ENCODE measurements around the gene GLB1L2. TPM values are rescaled to one million over a fixed set of nuclear protein-coding genes. Genes with fewer than 3 reads are reported as not detected.

Gene GLB1L2
- total RNA-seq, 2 experiments from 2014 or later: 1.6 to 1.7 TPM

- H3K27me3 Mint-ChIP-seq: no peaks in the 10 kb centered on the region
- no peaks in the 10 kb centered on the region for H3K9me3 Mint-ChIP-seq
- ATAC-seq (ENCODE audit: low read depth): no peak
- POLR2A ChIA-PET: no interaction called here
- DNase-seq: no peak
- peaks cover 5% of the 10 kb centered on the region for H3K4me1 Mint-ChIP-seq
- no peak overlapping the region for H3K27ac Mint-ChIP-seq
- no peaks in the 10 kb centered on the region for H3K36me3 Mint-ChIP-seq
- no peak overlapping the region for H3K4me3 Mint-ChIP-seq
Measured at GRCh38 chr11:134346101-134346975, 14.6 kb downstream of the GLB1L2 start.

- H3K36me3 Mint-ChIP-seq: no peaks in the 10 kb centered on the region
- POLR2A ChIA-PET: no interaction called here
- no peak for ATAC-seq (ENCODE audit: low read depth)
- peaks cover 5% of the 10 kb centered on the region for H3K4me1 Mint-ChIP-seq
- peak overlapping the region; percentile 34 for H3K27ac Mint-ChIP-seq
- DNase-seq: no peak
- H3K9me3 Mint-ChIP-seq: no peaks in the 10 kb centered on the region
- H3K27me3 Mint-ChIP-seq: no peaks in the 10 kb centered on the region
- no peak overlapping the region for H3K4me3 Mint-ChIP-seq
Measured at GRCh38 chr11:134346976-134347350, 15.2 kb downstream of the GLB1L2 start.

GRCh38 chr11:134347441-134347840 is 15.7 kb downstream of the GLB1L2 start:
- DNase-seq (no peak), ATAC-seq (ENCODE audit: low read depth) (no peak)
- Mint-ChIP-seq H3K9me3 (no peaks in the 10 kb centered on the region), H3K36me3 (no peaks in the 10 kb centered on the region), H3K27me3 (no peaks in the 10 kb centered on the region), H3K4me1 (peaks cover 5% of the 10 kb centered on the region), H3K27ac (peak overlapping the region; percentile 34), H3K4me3 (no peak overlapping the region)
- POLR2A ChIA-PET: no interaction called here

GRCh38 chr11:134349109-134349801 is 17.5 kb downstream of the GLB1L2 start:
- no peak overlapping the region for H3K4me3 Mint-ChIP-seq
- H3K27ac Mint-ChIP-seq: peak overlapping the region; percentile 34
- DNase-seq (no peak), ATAC-seq (ENCODE audit: low read depth) (no peak)
- POLR2A ChIA-PET: no interaction called here
- peaks cover 5% of the 10 kb centered on the region for H3K4me1 Mint-ChIP-seq
- H3K36me3 Mint-ChIP-seq: no peaks in the 10 kb centered on the region
- H3K9me3 Mint-ChIP-seq: no peaks in the 10 kb centered on the region
- H3K27me3 Mint-ChIP-seq: no peaks in the 10 kb centered on the region

GRCh38 chr11:134349802-134350355 is 18.1 kb downstream of the GLB1L2 start:
- ATAC-seq (ENCODE audit: low read depth) (no peak), DNase-seq (no peak)
- H3K4me3 Mint-ChIP-seq: no peak overlapping the region
- H3K9me3 Mint-ChIP-seq: no peaks in the 10 kb centered on the region
- POLR2A ChIA-PET: no interaction called here
- no peaks in the 10 kb centered on the region for H3K36me3 Mint-ChIP-seq
- peaks cover 5% of the 10 kb centered on the region for H3K4me1 Mint-ChIP-seq
- H3K27me3 Mint-ChIP-seq: no peaks in the 10 kb centered on the region
- peak overlapping the region; percentile 34 for H3K27ac Mint-ChIP-seq

DNA sequence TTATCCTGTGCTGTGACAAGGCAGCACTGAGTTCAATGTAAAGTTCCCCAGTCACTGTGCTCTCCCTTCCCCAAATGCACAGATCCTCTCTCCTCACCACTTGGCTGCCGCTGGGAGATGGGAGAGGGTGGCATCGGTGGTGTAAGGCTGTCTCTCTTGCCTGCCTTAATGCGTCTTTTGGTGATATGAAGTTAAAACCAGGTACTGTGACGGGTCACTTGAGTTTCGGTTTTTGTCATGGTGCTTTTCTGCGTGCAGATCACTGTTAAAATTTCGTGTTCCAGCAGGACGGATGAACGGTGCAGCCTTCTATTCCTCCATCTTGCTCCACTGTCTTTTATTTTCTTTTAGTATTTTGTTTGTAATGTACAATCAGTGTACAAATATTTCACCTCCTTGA is 18.6 kb downstream of the GLB1L2 start:
- Mint-ChIP-seq H3K4me3 (no peak overlapping the region), H3K27me3 (no peaks in the 10 kb centered on the region), H3K27ac (no peak overlapping the region), H3K9me3 (no peaks in the 10 kb centered on the region), H3K4me1 (peaks cover 5% of the 10 kb centered on the region), H3K36me3 (no peaks in the 10 kb centered on the region)
- POLR2A ChIA-PET: no interaction called here
- DNase-seq: no peak
- ATAC-seq (ENCODE audit: low read depth): no peak

DNA sequence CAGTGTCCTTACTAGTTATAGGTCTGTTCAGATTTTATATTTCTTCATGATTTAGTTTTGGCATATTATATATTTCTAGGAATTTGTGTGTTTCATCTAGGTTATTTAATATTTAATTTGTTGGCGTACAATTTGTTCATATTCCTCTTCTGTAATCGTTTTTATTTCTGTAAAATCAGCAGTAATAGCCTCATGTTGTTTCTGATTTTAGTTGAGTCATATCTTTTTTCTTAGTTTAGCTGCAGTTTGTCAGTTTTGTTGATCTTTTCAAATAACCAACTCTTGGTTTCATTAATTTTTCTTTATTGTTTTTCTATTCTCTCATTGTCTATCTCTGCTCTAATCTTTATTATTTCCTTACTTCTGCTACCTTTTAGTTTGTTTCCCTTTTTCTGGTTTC is 20.3 kb downstream of the GLB1L2 start:
- Mint-ChIP-seq H3K27me3 (no peaks in the 10 kb centered on the region), H3K4me1 (peaks cover 5% of the 10 kb centered on the region), H3K9me3 (no peaks in the 10 kb centered on the region), H3K4me3 (no peak overlapping the region), H3K36me3 (no peaks in the 10 kb centered on the region), H3K27ac (no peak overlapping the region)
- POLR2A ChIA-PET: no interaction called here
- ATAC-seq (ENCODE audit: low read depth): no peak
- DNase-seq: no peak

DNA sequence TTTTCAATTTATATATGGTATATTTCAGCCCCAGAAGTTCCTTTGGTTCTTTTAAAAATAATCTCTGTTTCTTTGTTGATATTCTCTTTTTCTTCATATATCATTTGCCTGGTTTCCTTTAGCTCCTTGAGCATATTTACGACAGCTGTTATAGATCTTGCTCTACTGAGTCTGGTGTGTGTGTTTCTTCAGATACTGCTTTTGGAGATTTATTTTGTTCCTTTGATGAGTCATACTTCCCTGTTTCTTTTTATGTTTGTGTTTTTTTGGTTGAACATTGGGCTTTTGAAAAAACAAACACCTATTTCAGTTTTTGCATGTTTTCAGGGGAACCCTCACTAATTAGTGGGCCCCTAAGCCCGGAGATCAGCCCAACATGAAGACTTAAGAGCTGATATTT is 23.3 kb downstream of the GLB1L2 start:
- no peak overlapping the region for H3K4me3 Mint-ChIP-seq
- DNase-seq: no peak
- no peaks in the 10 kb centered on the region for H3K9me3 Mint-ChIP-seq
- H3K36me3 Mint-ChIP-seq: no peaks in the 10 kb centered on the region
- no peak for ATAC-seq (ENCODE audit: low read depth)
- H3K27ac Mint-ChIP-seq: no peak overlapping the region
- no peaks in the 10 kb centered on the region for H3K27me3 Mint-ChIP-seq
- POLR2A ChIA-PET: no interaction called here
- H3K4me1 Mint-ChIP-seq: peaks cover 3% of the 10 kb centered on the region

- Mint-ChIP-seq H3K4me3 (no peak overlapping the region), H3K9me3 (no peaks in the 10 kb centered on the region), H3K27me3 (no peaks in the 10 kb centered on the region), H3K27ac (no peak overlapping the region), H3K4me1 (peaks cover 6% of the 10 kb centered on the region), H3K36me3 (no peaks in the 10 kb centered on the region)
- POLR2A ChIA-PET: no interaction called here
- DNase-seq: no peak
- no peak for ATAC-seq (ENCODE audit: low read depth)
Measured at GRCh38 chr11:134355656-134356055, 23.9 kb downstream of the GLB1L2 start.

DNA sequence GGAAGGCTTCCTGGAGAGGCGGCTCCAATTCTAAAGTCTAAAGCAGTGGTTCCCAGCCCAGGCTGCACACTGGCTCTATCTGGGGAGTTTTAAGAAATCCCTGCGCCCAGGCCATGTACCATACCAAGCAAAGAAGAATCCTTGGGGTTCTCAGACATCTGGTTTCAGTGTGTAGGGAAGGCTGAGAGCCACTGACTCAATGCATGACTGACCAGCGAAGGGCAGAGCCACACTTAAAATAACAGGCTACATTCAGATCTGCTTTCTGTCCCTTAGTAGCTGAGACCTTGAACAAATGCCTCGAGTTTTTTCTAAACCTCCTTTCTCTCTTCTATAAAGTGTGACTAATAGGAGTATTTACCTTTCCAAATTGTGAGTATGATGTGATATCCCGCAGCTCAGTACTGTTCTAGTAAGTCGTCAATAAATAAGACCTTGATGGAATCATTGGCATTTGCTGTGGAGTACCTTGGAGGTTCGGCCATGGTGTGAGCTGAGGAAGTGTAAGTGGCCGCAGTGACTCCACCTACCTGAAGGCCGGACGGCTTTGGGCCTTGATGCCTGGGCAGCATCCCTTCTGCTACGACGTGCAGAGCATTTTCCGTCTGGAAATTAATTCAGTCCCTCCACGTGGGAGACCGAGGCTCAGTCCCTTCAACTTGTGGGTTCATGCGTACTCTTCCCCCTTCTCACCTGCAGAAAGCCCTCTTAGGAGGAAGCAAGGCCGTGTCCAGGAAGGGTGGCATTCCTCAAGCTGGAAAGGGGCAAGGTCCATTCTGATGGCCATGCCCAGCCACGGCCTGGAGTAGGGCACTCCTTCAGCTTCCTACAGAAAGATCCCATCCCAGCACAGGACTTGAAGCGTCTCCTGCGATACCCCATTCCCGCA is 25.1 kb downstream of the GLB1L2 start:
- peaks cover 8% of the 10 kb centered on the region for H3K4me1 Mint-ChIP-seq
- DNase-seq: no peak

GRCh38 chr11:134357545-134357839 is 25.7 kb downstream of the GLB1L2 start:
- no peaks in the 10 kb centered on the region for H3K27me3 Mint-ChIP-seq
- H3K4me3 Mint-ChIP-seq: no peak overlapping the region
- DNase-seq (no peak), ATAC-seq (ENCODE audit: low read depth) (no peak)
- H3K4me1 Mint-ChIP-seq: peaks cover 9% of the 10 kb centered on the region
- H3K36me3 Mint-ChIP-seq: no peaks in the 10 kb centered on the region
- no peak overlapping the region for H3K27ac Mint-ChIP-seq
- POLR2A ChIA-PET: no interaction called here
- no peaks in the 10 kb centered on the region for H3K9me3 Mint-ChIP-seq

More for the DNA sequence above, 25.1 kb downstream of the GLB1L2 start:
- Mint-ChIP-seq H3K4me3 (no peak overlapping the region), H3K27ac (no peak overlapping the region), H3K9me3 (no peaks in the 10 kb centered on the region), H3K27me3 (no peaks in the 10 kb centered on the region), H3K36me3 (no peaks in the 10 kb centered on the region)
- POLR2A ChIA-PET: no interaction called here
- no peak for ATAC-seq (ENCODE audit: low read depth)

- DNase-seq: no peak
- Mint-ChIP-seq H3K9me3 (no peaks in the 10 kb centered on the region), H3K4me1 (peaks cover 9% of the 10 kb centered on the region), H3K27ac (no peak overlapping the region), H3K36me3 (no peaks in the 10 kb centered on the region), H3K27me3 (no peaks in the 10 kb centered on the region), H3K4me3 (no peak overlapping the region)
- no peak for ATAC-seq (ENCODE audit: low read depth)
- POLR2A ChIA-PET: no interaction called here
Measured at GRCh38 chr11:134358165-134358855, 26.5 kb downstream of the GLB1L2 start.

DNA sequence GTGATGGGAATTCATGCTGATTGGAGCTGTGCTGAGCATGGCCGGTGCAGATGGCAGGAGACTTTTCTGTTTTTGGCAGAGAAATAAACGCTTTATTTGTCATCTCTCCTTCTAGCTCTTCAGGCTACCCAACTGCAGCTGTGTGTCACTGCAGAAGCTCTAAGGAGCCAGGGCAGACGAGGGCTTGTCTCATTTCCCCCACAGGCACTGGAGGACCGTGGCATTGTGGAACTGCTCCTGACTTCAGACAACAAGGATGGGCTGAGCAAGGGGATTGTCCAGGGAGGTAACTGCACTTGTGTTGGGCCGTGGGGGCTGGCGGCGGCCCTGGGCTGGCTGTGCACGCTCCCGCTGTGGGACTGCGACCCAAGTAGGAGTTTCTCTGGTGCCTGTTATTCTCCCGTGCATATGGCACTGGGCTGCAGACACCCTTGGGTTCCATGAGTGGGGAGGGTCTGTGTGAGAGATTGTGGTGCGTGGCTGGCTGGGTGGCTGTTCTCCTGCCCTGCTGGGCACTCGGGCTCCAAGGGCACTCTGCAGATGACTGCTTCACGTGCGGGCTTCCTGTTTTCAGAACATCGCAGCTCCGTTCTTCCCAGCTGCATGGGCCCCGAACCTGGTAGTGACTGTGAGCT is 27.2 kb downstream of the GLB1L2 start:
- POLR2A ChIA-PET: no interaction called here
- no peak for ATAC-seq (ENCODE audit: low read depth)
- Mint-ChIP-seq H3K36me3 (no peaks in the 10 kb centered on the region), H3K27ac (no peak overlapping the region), H3K4me3 (no peak overlapping the region), H3K4me1 (peaks cover 9% of the 10 kb centered on the region), H3K27me3 (no peaks in the 10 kb centered on the region), H3K9me3 (no peaks in the 10 kb centered on the region)
- DNase-seq: no peak
